Measurements from ENCODE around the gene ETFB. TPM values are rescaled to one million over a fixed set of nuclear protein-coding genes. Genes with fewer than 3 reads are reported as not detected.

The ETFB gene
- total RNA-seq, 1 experiment from 2014 or later = 140 TPM

DNA sequence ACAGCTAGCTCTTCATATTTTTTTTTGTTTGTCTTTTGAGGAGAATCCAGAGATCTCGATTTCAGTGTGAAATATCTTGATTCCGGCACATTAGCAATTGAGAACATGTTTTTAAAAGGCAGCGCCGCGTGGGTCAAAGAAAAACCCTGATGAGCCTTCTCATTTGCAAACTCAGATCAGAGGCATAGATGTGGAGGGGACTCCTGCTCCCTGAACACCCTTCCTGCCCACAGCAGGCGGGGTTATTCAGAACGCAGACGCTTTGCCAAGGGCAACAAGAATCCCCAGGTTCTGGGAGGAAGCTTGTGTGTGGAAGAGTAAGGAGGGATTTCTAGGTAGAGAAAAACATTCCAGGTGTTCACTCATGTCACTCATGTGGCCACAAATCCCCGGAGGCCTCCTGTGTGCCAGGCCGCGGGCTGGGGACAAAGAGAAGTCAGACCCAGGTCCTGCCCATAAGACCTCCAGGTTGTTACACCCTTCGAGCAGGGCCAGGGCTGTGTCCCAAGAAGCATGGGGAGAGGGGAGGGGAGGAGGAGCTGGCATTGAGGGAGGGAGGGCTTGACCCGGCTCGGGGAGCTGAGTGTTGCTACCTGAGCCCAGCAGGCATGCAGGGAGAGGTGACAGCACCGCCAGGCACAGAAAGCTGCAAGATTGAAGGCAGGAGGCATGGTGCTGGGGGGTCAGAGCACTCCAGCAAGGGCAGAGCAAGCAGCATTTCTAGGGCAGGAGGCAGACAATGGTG lies 70.6 kb downstream of the ETFB start:
- H3K79me2 ChIP-seq (ENCODE audit: insufficient read depth, low read length) = no peaks in the 10 kb centered on the region
- H4K20me1 ChIP-seq (ENCODE audit: insufficient read depth) = no peaks in the 10 kb centered on the region
- no peaks in the 10 kb centered on the region for H3K9me3 ChIP-seq (ENCODE audit: control insufficient read depth in 1 of 2, insufficient read depth in 1 of 2, low read depth in 1 of 2, low read length in 2 of 2)
- intact Hi-C loops (cut with micrococcal nuclease) = no loop called here
- ChIA-PET POLR2A (no interaction called here), RAD21 (ENCODE audit: low non-redundant PET in 1 of 2, low total read pairs in 2 of 2, uncharacterized antibody in 2 of 2, unreplicated experiment in 2 of 2) (no interaction called here), CTCF (interaction anchor here (1.3 kb wide), 1 partner anchor 361 kb away, joined by 4 read pairs; no protein-coding TSS in a partner anchor)
- H3K9me2 ChIP-seq (ENCODE audit: insufficient read depth) = no peaks in the 10 kb centered on the region
- no peak overlapping the region for H2AFZ ChIP-seq (ENCODE audit: low read depth, low read length, poor library complexity, severe bottlenecking)
- H3K27me3 ChIP-seq (ENCODE audit: insufficient read depth, low read length) = no peaks in the 10 kb centered on the region
- H3K4me3 ChIP-seq (replicated peaks in 1 of 2; ENCODE audit: low read depth in 1 of 2, low read length in 2 of 2) = no peak overlapping the region
- no peaks in the 10 kb centered on the region for H3K36me3 ChIP-seq (ENCODE audit: control insufficient read depth in 1 of 2, insufficient read depth in 2 of 2, low read length in 2 of 2)
- no peaks in the 10 kb centered on the region for H3K4me1 ChIP-seq (ENCODE audit: control insufficient read depth in 1 of 2, insufficient read depth in 2 of 2, low read length in 2 of 2)
- no peak overlapping the region for H3K27ac ChIP-seq (ENCODE audit: low read depth, low read length)
- no TSS peak for BruUV-seq (replicated peaks)
- DNase-seq (ENCODE audit: low read depth, low spot score) (no peak), ATAC-seq (no peak)
- no peak overlapping the region for H3K4me2 ChIP-seq (ENCODE audit: low read length)
- no peak overlapping the region for H3K9ac ChIP-seq (ENCODE audit: low read length)
- no peak for TF ChIP-seq EZH2phosphoT487 (IDR thresholded peaks at IDR 0.05; ENCODE audit: borderline replicate concordance)
- TF ChIP-seq MAX (IDR thresholded peaks at IDR 0.05) = no peak
- no peak for TF ChIP-seq CBX3 (IDR thresholded peaks at IDR 0.05; ENCODE audit: low read depth)
- TF ChIP-seq POLR2A (IDR thresholded peaks at IDR 0.05; ENCODE audit: borderline replicate concordance, extremely low read depth, insufficient read depth, insufficient read length) = no peak
- no peak for TF ChIP-seq SIN3A (IDR thresholded peaks at IDR 0.05; ENCODE audit: low read depth)
- no peak for TF ChIP-seq ELF1 (IDR thresholded peaks at IDR 0.05; ENCODE audit: borderline replicate concordance, low read depth)
- TF ChIP-seq RAD21 (IDR thresholded peaks at IDR 0.05; ENCODE audit: low read depth) = no peak
- no peak for TF ChIP-seq REST (IDR thresholded peaks at IDR 0.05; ENCODE audit: low read depth)
- no peak for TF ChIP-seq SRF (IDR thresholded peaks at IDR 0.05; ENCODE audit: low read depth)
- TF ChIP-seq YY1 (IDR thresholded peaks at IDR 0.05; ENCODE audit: extremely low read depth, insufficient replicate concordance, low read depth, low read length) = no peak
- no peak for TF ChIP-seq FOSL1 (IDR thresholded peaks at IDR 0.05; ENCODE audit: low read depth)
- no peak for TF ChIP-seq ZFX (IDR thresholded peaks at IDR 0.05)
- TF ChIP-seq SP1 (IDR thresholded peaks at IDR 0.05; ENCODE audit: low read depth) = no peak
- no peak for TF ChIP-seq ZBTB33 (IDR thresholded peaks at IDR 0.05; ENCODE audit: extremely low read depth, insufficient replicate concordance, low read length)
- no peak for TF ChIP-seq EGR1 (IDR thresholded peaks at IDR 0.05; ENCODE audit: low read depth)
- TF ChIP-seq TCF7L2 (IDR thresholded peaks at IDR 0.05; ENCODE audit: borderline replicate concordance, extremely low read depth, insufficient read depth, insufficient read length) = no peak
- TF ChIP-seq JUND (IDR thresholded peaks at IDR 0.05) = no peak

Measured in HCT116 (cell line).